Activated CD4-positive, alpha-beta T cell treated with anti-CD3 and anti-CD28 coated beads for 1 hour (primary cell): ENCODE results near the gene WIPF3.
"Not testable (repeated sequence)": the region's sequence is repeated elsewhere in the genome, so short reads cannot be mapped to it uniquely, and the experiment has no call there.

ENCODE experiments used
- DNase-seq: peaks from one replicate; pipeline ENCODE4 v3.0.0-alpha.2; 2020

The WIPF3 gene

GRCh38 chr7:29883462-29884398 is 77.4 kb downstream of the WIPF3 start:
- no peak for DNase-seq

GRCh38 chr7:29884399-29885272 is 78.3 kb downstream of the WIPF3 start:
- DNase-seq, result no peak

GRCh38 chr7:29885626-29886025 is 79.3 kb downstream of the WIPF3 start:
- no peak for DNase-seq

GRCh38 chr7:29886827-29887226 is 80.5 kb downstream of the WIPF3 start:
- no peak for DNase-seq

GRCh38 chr7:29888006-29888405 is 81.7 kb downstream of the WIPF3 start:
- DNase-seq, result no peak

- no peak for DNase-seq
Measured at GRCh38 chr7:29889288-29889687, 83.0 kb downstream of the WIPF3 start.

GRCh38 chr7:29890251-29890650 is 83.9 kb downstream of the WIPF3 start:
- no peak for DNase-seq

GRCh38 chr7:29890786-29891185 is 84.5 kb downstream of the WIPF3 start:
- not testable (repeated sequence) for DNase-seq

GRCh38 chr7:29891766-29892165 is 85.5 kb downstream of the WIPF3 start:
- DNase-seq, result no peak

GRCh38 chr7:29892231-29892630 is 85.9 kb downstream of the WIPF3 start:
- DNase-seq, result no peak

GRCh38 chr7:29893351-29893965 is 87.2 kb downstream of the WIPF3 start:
- DNase-seq, result no peak

GRCh38 chr7:29894256-29894655 is 87.9 kb downstream of the WIPF3 start:
- DNase-seq, result no peak

- DNase-seq, result no peak
Measured at GRCh38 chr7:29895559-29895958, 89.3 kb downstream of the WIPF3 start.

- DNase-seq, result no peak
Measured at GRCh38 chr7:29896685-29897411, 90.5 kb downstream of the WIPF3 start.

GRCh38 chr7:29898301-29898700 is 92.0 kb downstream of the WIPF3 start:
- DNase-seq, result no peak

- no peak for DNase-seq
Measured at GRCh38 chr7:29900745-29901144, 94.4 kb downstream of the WIPF3 start.

GRCh38 chr7:29906200-29907022 is 100.1 kb downstream of the WIPF3 start:
- no peak for DNase-seq

- no peak for DNase-seq
Measured at GRCh38 chr7:29914180-29914579, 107.9 kb downstream of the WIPF3 start.

- DNase-seq, result no peak
Measured at GRCh38 chr7:29915481-29916215, 109.3 kb downstream of the WIPF3 start.

GRCh38 chr7:29917641-29918040 is 111.3 kb downstream of the WIPF3 start:
- no peak for DNase-seq

GRCh38 chr7:29918850-29919249 is 112.5 kb downstream of the WIPF3 start:
- DNase-seq, result no peak
